Tibial nerve (tissue), 4 donors: Measurements from ENCODE around the gene FAM151A. TPM values are rescaled to one million over a fixed set of nuclear protein-coding genes. Genes with fewer than 3 reads are reported as not detected.

ENCODE experiments used
- DNase-seq, 2 donors: peaks; one replicate each; pipeline ENCODE4 v3.0.0-alpha.2; 2019; ENCODE audit warnings: low spot score in 2 of 2
- H3K27ac ChIP-seq, 4 donors: fragments of 200-600 bp; sonication (generic) in 3 of 4; one replicate each; pipeline ENCODE4 v1.5.1; 2017 to 2019; ENCODE audit warnings: mild to moderate bottlenecking in 1 of 4
- H3K27me3 ChIP-seq, 2 donors: fragments of 200-600 bp; sonication (generic) in 1 of 2; one replicate each; pipeline versions ENCODE4 v1.5.1 to v1.6.0; 2017 to 2019
- H3K36me3 ChIP-seq, 3 donors: fragments of 200-600 bp; sonication (generic); one replicate each; pipeline ENCODE4 v1.5.1; 2018 to 2019
- H3K4me1 ChIP-seq, 4 donors: fragments of 200-600 bp; sonication (generic) in 3 of 4; one replicate each; pipeline ENCODE4 v1.5.1; 2017 to 2019
- H3K4me3 ChIP-seq, 4 donors: fragments of 200-600 bp; sonication (generic) in 3 of 4; one replicate each; pipeline ENCODE4 v1.5.1; 2017 to 2019; ENCODE audit warnings: mild to moderate bottlenecking in 1 of 4, moderate library complexity in 1 of 4
- H3K9me3 ChIP-seq, 4 donors: fragments of 200-600 bp; sonication (generic) in 3 of 4; one replicate each; pipeline ENCODE4 v1.5.1; 2017 to 2019
- EP300 ChIP-seq, 2 donors: sonication (generic); formaldehyde crosslinking; IDR thresholded peaks; one replicate each; pipeline ENCODE4 v1.6.1; 2017; ENCODE audit warnings: antibody characterized with exemption in 2 of 2, mild to moderate bottlenecking in 1 of 2
- POLR2A ChIP-seq, 2 donors: fragments of 450-650 bp; IDR thresholded peaks; one replicate each; pipeline ENCODE4 v1.6.1; 2017; ENCODE audit warnings: antibody characterized with exemption in 2 of 2, mild to moderate bottlenecking in 2 of 2, moderate library complexity in 2 of 2
- WGBS, 2 donors: methylation state at CpG; one replicate each; pipeline ENCODE4 v1.1.5; 2018; 5-methylcytosine and 5-hydroxymethylcytosine counted together
- total RNA-seq, 4 donors: library from RNA; depleted of rRNA; stranded (reverse); fragments of >200 nt; gene quantifications; one replicate each; pipeline ENCODE4 v1.1.0, GENCODE V29; 2016
- TF ChIP-seq, protein P1 (sequence below), 5 experiments: fragments of 200-600 bp in 3 of 5; fragments of 450-650 bp in 2 of 5; sonication (generic) in 3 of 5; IDR thresholded peaks; one replicate each; pipeline ENCODE4 v1.5.1; 2016 to 2019; ENCODE audit warnings: antibody characterized with exemption in 5 of 5, mild to moderate bottlenecking in 3 of 5, moderate library complexity in 2 of 5

The FAM151A gene
- total RNA-seq, 4 donors from 2014 or later, result not detected

- no peak overlapping the region for H3K27ac ChIP-seq
- WGBS, 2 donors, result 85 to 90% methylated on average over 6 of the region's 6 CpGs
- peaks cover 0 to 10% (median 0%) of the 10 kb centered on the region in 3 donors for H3K36me3 ChIP-seq
Measured at GRCh38 chr1:54666333-54666732, 43.0 kb upstream of the FAM151A start.

DNA sequence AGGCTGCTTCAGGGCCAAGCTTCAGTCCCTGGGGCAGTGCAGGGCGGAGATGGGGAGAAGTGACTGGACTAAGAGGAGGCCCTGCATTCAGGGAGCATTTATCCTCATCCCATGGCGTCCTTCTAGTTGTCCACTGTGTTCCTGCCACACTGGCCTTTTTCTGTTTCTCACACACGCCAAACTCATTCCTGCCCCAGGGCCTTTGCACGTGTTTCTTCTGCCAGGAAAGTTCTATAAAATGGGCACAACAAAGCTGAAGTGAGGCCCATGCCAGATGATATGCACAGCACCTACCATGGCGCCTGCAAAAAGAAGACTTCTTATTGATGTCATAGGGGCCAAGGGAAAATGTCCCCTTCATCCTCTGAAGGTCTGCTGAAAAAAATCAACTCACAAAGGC, 42.5 kb upstream of the FAM151A start:
- H3K4me3 ChIP-seq, result no peak overlapping the region
- DNase-seq, result no peak
- H3K36me3 ChIP-seq, result peaks cover 0 to 10% (median 0%) of the 10 kb centered on the region in 3 donors
- H3K27ac ChIP-seq, result no peak overlapping the region
- H3K9me3 ChIP-seq, result peaks cover 0 to 6% (median 0%) of the 10 kb centered on the region in 4 donors
- no peaks in the 10 kb centered on the region for H3K27me3 ChIP-seq
- TF ChIP-seq POLR2A (IDR thresholded peaks at IDR 0.05) (no peak), EP300 (IDR thresholded peaks at IDR 0.05) (no peak)
- TF ChIP-seq, protein P1, sequence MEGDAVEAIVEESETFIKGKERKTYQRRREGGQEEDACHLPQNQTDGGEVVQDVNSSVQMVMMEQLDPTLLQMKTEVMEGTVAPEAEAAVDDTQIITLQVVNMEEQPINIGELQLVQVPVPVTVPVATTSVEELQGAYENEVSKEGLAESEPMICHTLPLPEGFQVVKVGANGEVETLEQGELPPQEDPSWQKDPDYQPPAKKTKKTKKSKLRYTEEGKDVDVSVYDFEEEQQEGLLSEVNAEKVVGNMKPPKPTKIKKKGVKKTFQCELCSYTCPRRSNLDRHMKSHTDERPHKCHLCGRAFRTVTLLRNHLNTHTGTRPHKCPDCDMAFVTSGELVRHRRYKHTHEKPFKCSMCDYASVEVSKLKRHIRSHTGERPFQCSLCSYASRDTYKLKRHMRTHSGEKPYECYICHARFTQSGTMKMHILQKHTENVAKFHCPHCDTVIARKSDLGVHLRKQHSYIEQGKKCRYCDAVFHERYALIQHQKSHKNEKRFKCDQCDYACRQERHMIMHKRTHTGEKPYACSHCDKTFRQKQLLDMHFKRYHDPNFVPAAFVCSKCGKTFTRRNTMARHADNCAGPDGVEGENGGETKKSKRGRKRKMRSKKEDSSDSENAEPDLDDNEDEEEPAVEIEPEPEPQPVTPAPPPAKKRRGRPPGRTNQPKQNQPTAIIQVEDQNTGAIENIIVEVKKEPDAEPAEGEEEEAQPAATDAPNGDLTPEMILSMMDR (IDR thresholded peaks at IDR 0.05), result no peak
- WGBS, 2 donors, result 85 to 95% methylated on average over 5 of the region's 5 CpGs
- no peaks in the 10 kb centered on the region for H3K4me1 ChIP-seq

More at GRCh38 chr1:54666333-54666732, 43.0 kb upstream of the FAM151A start:
- no peak for TF ChIP-seq EP300 (IDR thresholded peaks at IDR 0.05)
- TF ChIP-seq POLR2A (IDR thresholded peaks at IDR 0.05), result no peak
- TF ChIP-seq, protein P1 (IDR thresholded peaks at IDR 0.05), result no peak
- H3K4me1 ChIP-seq, result no peaks in the 10 kb centered on the region
- no peaks in the 10 kb centered on the region for H3K27me3 ChIP-seq
- peaks cover 0 to 6% (median 0%) of the 10 kb centered on the region in 4 donors for H3K9me3 ChIP-seq
- H3K4me3 ChIP-seq, result no peak overlapping the region
- no peak for DNase-seq

DNA sequence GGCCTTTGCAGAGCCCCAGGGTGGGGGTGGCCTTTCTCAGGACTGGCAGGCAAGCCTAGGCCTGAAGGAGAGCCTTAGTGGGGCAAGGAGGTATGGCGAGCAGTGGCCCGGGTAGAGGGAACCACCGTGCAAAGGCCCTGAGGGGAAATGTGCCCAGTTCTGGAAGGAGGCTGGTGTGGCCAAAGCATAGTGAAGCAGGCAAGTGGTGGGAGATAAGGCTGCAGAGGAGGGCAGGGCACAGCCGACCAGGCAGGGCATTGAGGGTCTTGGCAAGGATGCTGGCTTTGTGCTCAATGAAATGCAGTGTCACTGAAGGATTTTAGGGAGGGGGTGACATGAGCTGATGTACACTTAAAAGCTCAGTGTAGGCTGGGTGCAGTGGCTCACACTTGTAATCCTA, 41.0 kb upstream of the FAM151A start:
- DNase-seq, result no peak
- WGBS, 2 donors, result 83 to 84% methylated on average over 4 of the region's 4 CpGs
- Histone ChIP-seq H3K27me3 (no peaks in the 10 kb centered on the region), H3K4me3 (no peak overlapping the region), H3K9me3 (peaks cover 0 to 12% (median 0%) of the 10 kb centered on the region in 4 donors), H3K4me1 (no peaks in the 10 kb centered on the region), H3K27ac (no peak overlapping the region), H3K36me3 (peaks cover 0 to 10% (median 0%) of the 10 kb centered on the region in 3 donors)
- TF ChIP-seq POLR2A (IDR thresholded peaks at IDR 0.05) (no peak), EP300 (IDR thresholded peaks at IDR 0.05) (no peak)
- TF ChIP-seq, protein P1 (IDR thresholded peaks at IDR 0.05), result no peak

DNA sequence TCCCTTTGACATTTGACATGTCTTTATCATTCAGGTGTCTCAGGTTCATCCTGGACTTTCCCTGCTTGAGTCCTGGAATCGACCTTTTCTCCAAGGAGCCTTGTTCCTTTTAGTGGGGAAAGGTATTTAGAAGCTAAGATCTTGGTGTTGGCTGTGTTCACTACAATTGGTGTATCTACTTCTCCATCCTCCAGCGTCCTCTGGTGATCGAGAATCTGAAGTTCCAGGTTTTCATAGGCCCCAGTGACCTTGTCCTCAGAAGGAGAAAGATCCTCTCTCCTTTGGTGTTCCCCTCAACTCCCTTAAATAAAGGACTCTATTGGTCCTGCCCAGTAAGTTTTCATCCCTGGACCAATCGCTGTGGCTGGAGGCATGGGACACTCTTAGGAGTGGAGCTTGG, 40.4 kb upstream of the FAM151A start:
- DNase-seq, result no peak
- TF ChIP-seq EP300 (IDR thresholded peaks at IDR 0.05) (no peak), POLR2A (IDR thresholded peaks at IDR 0.05) (no peak)
- TF ChIP-seq, protein P1 (IDR thresholded peaks at IDR 0.05), result no peak
- Histone ChIP-seq H3K36me3 (peaks cover 0 to 10% (median 0%) of the 10 kb centered on the region in 3 donors), H3K4me1 (no peaks in the 10 kb centered on the region), H3K9me3 (peaks cover 0 to 17% (median under 1%) of the 10 kb centered on the region in 4 donors), H3K27ac (no peak overlapping the region), H3K4me3 (no peak overlapping the region), H3K27me3 (no peaks in the 10 kb centered on the region)
- WGBS, 2 donors, result 79 to 88% methylated on average over 4 of the region's 4 CpGs

- H3K36me3 ChIP-seq, result peaks cover 0 to 6% (median 0%) of the 10 kb centered on the region in 3 donors
- no peak for DNase-seq
- H3K27ac ChIP-seq, result no peak overlapping the region
- 88 to 97% methylated on average over 2 of the region's 2 CpGs for WGBS, 2 donors
- no peak overlapping the region for H3K4me3 ChIP-seq
- TF ChIP-seq EP300 (IDR thresholded peaks at IDR 0.05) (no peak), POLR2A (IDR thresholded peaks at IDR 0.05) (no peak)
- TF ChIP-seq, protein P1 (IDR thresholded peaks at IDR 0.05), result no peak
- no peaks in the 10 kb centered on the region for H3K4me1 ChIP-seq
- peaks cover 0 to 27% (median 5%) of the 10 kb centered on the region in 4 donors for H3K9me3 ChIP-seq
- no peaks in the 10 kb centered on the region for H3K27me3 ChIP-seq
Measured at GRCh38 chr1:54658164-54658913, 35.0 kb upstream of the FAM151A start.
